H1 (cell line): ENCODE measurements around the gene RNASE1. TPM values are rescaled to one million over a fixed set of nuclear protein-coding genes. Genes with fewer than 3 reads are reported as not detected.

Source experiments
- CBX5 ChIP-seq: fragments of 300-800, 300-1000 bp; sonication (generic); IDR thresholded peaks from 2 replicates; pipeline ENCODE4 v1.7.1; 2016; ENCODE audit warnings: antibody characterized with exemption, low read length, low read depth
- EP300 ChIP-seq, 2 experiments: IDR thresholded peaks; 1 replicate in 1 of 2; 2 replicates in 1 of 2; pipeline ENCODE4 v1.6.1; 2011 to 2012; ENCODE audit warnings: low read depth in 2 of 2, low read length in 2 of 2, mild to moderate bottlenecking in 2 of 2, borderline replicate concordance in 1 of 2, inconsistent platforms in 1 of 2, moderate library complexity in 1 of 2
- HDAC2 ChIP-seq, 2 experiments: fragments of 300-600 bp in 1 of 2; sonication (generic) in 1 of 2; IDR thresholded peaks; 2 replicates each; pipeline ENCODE4 v1.6.1; 2011 to 2012; ENCODE audit warnings: low read depth in 2 of 2, low read length in 2 of 2, mild to moderate bottlenecking in 2 of 2, moderate library complexity in 2 of 2, borderline replicate concordance in 1 of 2, inconsistent platforms in 1 of 2
- JUN ChIP-seq: IDR thresholded peaks from 2 replicates; pipeline ENCODE4 v1.6.1; 2011; ENCODE audit warnings: low read depth, mild to moderate bottlenecking, improper control_type of control experiment, low read length
- KDM1A ChIP-seq: fragments of 200-600, 300-600 bp; sonication (generic); IDR thresholded peaks from 2 replicates; pipeline ENCODE4 v1.7.1; 2016; ENCODE audit warnings: mild to moderate bottlenecking, low read length, borderline replicate concordance
- NANOG ChIP-seq: IDR thresholded peaks from 2 replicates; pipeline ENCODE4 v1.6.1; 2011; ENCODE audit warnings: low read length, low read depth, mild to moderate bottlenecking, inconsistent platforms; ENCODE audit not compliant: insufficient read depth, poor library complexity, severe bottlenecking
- PHF8 ChIP-seq: fragments of 200-600 bp; sonication (generic); conservative IDR thresholded peaks from 2 replicates; pipeline ENCODE4 v1.7.1; 2012; ENCODE audit warnings: low read depth, mild to moderate bottlenecking, inconsistent platforms, low read length, moderate library complexity
- polyA plus RNA-seq, 7 experiments: library from polyadenylated mRNA; depleted of rRNA in 3 of 7; stranded (reverse) in 5 of 7; unstranded in 2 of 7; fragments of >200 nt in 5 of 7; fragments of 200-250 nt in 2 of 7; gene quantifications; 1 replicate in 5 of 7; 2 replicates in 1 of 7; 4 replicates in 1 of 7; pipeline versions ENCODE4 v1.2.1 to v1.2.3, GENCODE V29; 2011 to 2013; ENCODE audit warnings: missing spikeins in 2 of 7, mixed read lengths in 2 of 7
- total RNA-seq: library from RNA; stranded (reverse); fragmentation: NEBNext Ultra II Directional; extraction: Animal tissue kit (Norgen Biotek cat#: 25700); gene quantifications from 2 replicates; pipeline ENCODE4 v1.2.1, GENCODE V29; 2021
- TF ChIP-seq, protein P1 (sequence below): fragments of 300-600 bp; sonication (generic); IDR thresholded peaks from 2 replicates; pipeline ENCODE4 v1.7.1; 2012; ENCODE audit warnings: low read length, moderate library complexity, mild to moderate bottlenecking, inconsistent platforms; ENCODE audit not compliant: insufficient replicate concordance
- TF ChIP-seq, protein P2 (sequence below): IDR thresholded peaks from 2 replicates; pipeline ENCODE4 v1.6.1; 2011; ENCODE audit warnings: low read length, improper control_type of control experiment

RNASE1 gene
- total and polyA plus RNA-seq, 2 of the 8 experiments (the other 6 are each of a cell fraction or from before 2014, with no cell fraction given): 2.2 to 13.4 TPM

DNA sequence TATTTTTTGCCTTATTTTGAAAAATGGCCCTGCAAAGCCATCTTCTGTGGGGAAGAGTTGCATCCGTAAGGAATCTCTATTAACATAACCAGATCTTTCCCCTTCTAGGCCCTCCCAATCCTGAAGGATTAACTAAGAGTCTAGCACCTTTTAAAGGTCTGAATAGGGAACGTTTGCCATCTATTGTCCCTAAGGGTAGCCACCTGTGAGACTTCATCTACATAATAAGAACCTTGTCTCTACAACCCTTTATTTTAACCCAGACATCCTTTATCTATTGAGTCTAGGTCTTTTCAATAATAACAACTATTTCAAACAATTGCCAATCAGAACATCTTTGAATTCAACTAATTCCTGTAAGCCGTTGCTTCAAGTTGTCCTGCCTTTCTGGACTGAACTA is 30.0 kb downstream of the RNASE1 start (continued):
- TF ChIP-seq, protein P1, sequence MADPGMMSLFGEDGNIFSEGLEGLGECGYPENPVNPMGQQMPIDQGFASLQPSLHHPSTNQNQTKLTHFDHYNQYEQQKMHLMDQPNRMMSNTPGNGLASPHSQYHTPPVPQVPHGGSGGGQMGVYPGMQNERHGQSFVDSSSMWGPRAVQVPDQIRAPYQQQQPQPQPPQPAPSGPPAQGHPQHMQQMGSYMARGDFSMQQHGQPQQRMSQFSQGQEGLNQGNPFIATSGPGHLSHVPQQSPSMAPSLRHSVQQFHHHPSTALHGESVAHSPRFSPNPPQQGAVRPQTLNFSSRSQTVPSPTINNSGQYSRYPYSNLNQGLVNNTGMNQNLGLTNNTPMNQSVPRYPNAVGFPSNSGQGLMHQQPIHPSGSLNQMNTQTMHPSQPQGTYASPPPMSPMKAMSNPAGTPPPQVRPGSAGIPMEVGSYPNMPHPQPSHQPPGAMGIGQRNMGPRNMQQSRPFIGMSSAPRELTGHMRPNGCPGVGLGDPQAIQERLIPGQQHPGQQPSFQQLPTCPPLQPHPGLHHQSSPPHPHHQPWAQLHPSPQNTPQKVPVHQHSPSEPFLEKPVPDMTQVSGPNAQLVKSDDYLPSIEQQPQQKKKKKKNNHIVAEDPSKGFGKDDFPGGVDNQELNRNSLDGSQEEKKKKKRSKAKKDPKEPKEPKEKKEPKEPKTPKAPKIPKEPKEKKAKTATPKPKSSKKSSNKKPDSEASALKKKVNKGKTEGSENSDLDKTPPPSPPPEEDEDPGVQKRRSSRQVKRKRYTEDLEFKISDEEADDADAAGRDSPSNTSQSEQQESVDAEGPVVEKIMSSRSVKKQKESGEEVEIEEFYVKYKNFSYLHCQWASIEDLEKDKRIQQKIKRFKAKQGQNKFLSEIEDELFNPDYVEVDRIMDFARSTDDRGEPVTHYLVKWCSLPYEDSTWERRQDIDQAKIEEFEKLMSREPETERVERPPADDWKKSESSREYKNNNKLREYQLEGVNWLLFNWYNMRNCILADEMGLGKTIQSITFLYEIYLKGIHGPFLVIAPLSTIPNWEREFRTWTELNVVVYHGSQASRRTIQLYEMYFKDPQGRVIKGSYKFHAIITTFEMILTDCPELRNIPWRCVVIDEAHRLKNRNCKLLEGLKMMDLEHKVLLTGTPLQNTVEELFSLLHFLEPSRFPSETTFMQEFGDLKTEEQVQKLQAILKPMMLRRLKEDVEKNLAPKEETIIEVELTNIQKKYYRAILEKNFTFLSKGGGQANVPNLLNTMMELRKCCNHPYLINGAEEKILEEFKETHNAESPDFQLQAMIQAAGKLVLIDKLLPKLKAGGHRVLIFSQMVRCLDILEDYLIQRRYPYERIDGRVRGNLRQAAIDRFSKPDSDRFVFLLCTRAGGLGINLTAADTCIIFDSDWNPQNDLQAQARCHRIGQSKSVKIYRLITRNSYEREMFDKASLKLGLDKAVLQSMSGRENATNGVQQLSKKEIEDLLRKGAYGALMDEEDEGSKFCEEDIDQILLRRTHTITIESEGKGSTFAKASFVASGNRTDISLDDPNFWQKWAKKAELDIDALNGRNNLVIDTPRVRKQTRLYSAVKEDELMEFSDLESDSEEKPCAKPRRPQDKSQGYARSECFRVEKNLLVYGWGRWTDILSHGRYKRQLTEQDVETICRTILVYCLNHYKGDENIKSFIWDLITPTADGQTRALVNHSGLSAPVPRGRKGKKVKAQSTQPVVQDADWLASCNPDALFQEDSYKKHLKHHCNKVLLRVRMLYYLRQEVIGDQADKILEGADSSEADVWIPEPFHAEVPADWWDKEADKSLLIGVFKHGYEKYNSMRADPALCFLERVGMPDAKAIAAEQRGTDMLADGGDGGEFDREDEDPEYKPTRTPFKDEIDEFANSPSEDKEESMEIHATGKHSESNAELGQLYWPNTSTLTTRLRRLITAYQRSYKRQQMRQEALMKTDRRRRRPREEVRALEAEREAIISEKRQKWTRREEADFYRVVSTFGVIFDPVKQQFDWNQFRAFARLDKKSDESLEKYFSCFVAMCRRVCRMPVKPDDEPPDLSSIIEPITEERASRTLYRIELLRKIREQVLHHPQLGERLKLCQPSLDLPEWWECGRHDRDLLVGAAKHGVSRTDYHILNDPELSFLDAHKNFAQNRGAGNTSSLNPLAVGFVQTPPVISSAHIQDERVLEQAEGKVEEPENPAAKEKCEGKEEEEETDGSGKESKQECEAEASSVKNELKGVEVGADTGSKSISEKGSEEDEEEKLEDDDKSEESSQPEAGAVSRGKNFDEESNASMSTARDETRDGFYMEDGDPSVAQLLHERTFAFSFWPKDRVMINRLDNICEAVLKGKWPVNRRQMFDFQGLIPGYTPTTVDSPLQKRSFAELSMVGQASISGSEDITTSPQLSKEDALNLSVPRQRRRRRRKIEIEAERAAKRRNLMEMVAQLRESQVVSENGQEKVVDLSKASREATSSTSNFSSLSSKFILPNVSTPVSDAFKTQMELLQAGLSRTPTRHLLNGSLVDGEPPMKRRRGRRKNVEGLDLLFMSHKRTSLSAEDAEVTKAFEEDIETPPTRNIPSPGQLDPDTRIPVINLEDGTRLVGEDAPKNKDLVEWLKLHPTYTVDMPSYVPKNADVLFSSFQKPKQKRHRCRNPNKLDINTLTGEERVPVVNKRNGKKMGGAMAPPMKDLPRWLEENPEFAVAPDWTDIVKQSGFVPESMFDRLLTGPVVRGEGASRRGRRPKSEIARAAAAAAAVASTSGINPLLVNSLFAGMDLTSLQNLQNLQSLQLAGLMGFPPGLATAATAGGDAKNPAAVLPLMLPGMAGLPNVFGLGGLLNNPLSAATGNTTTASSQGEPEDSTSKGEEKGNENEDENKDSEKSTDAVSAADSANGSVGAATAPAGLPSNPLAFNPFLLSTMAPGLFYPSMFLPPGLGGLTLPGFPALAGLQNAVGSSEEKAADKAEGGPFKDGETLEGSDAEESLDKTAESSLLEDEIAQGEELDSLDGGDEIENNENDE: peak; percentile 53
- TF ChIP-seq CBX5: no peak
- no peak for TF ChIP-seq KDM1A
- no peak for TF ChIP-seq JUN
- 0 out of 3 replicates have a peak, but pooled peaks of 1 of the 2 experiments have one; percentile 6 for TF ChIP-seq EP300 (IDR thresholded peaks at IDR 0.05; ENCODE audit: borderline replicate concordance in 1 of 2, low read depth in 2 of 2, low read length in 2 of 2)
- no peak for TF ChIP-seq PHF8
- TF ChIP-seq NANOG: peak; percentile 60
- no peak for TF ChIP-seq HDAC2 (IDR thresholded peaks at IDR 0.05; ENCODE audit: borderline replicate concordance in 1 of 2, low read depth in 2 of 2, low read length in 2 of 2)
- TF ChIP-seq, protein P2, sequence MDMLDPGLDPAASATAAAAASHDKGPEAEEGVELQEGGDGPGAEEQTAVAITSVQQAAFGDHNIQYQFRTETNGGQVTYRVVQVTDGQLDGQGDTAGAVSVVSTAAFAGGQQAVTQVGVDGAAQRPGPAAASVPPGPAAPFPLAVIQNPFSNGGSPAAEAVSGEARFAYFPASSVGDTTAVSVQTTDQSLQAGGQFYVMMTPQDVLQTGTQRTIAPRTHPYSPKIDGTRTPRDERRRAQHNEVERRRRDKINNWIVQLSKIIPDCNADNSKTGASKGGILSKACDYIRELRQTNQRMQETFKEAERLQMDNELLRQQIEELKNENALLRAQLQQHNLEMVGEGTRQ: no peak
